Amygdala (tissue), 56 donors: ENCODE results near the gene TBCD.

ENCODE experiments used
- DNase-seq, 56 donors: peaks; one replicate each; lab custom pipeline; 2025; lab: John Stamatoyannopoulos, UW

TBCD gene

DNA sequence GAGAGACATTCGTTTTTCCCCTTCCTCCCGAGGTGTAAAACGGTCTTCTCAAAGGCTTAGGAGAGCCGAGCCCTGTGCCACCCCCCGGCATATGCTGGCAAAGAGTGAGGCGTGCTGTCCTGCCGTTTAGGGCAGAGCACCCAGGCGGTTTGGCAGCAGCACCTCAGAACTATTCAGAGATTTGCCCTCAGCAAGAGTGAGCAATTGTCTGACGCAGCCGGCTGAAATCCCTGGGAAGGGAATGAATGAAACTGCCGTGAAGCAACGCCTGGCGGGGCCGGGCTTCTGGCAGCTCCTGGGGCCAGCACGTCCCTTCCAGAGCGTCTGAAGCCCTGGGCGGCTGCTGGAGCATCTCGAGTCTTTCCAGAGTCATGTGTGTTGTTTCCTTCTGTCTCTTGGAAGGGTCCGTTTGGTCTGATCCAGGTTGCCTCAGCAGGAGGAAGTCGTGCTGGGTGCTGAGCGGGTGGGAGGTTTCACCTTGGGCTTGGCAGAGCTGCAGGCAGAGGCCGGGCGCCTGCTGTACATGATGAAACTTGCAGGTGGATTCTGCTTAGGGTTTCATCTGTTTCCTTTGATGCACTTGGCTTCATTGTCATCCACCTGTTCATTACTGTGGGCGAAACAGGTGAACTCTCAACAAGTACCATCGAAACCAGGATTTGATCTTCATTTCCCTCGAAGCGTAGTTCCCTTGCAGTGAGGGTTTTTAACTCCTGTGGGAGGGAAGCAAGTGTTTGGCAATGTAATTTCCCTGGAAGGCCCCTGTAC lies 35.4 kb downstream of the TBCD start:
- peak in 28 of 56 donors; percentile 11 to 83 (median 44) for DNase-seq

DNA sequence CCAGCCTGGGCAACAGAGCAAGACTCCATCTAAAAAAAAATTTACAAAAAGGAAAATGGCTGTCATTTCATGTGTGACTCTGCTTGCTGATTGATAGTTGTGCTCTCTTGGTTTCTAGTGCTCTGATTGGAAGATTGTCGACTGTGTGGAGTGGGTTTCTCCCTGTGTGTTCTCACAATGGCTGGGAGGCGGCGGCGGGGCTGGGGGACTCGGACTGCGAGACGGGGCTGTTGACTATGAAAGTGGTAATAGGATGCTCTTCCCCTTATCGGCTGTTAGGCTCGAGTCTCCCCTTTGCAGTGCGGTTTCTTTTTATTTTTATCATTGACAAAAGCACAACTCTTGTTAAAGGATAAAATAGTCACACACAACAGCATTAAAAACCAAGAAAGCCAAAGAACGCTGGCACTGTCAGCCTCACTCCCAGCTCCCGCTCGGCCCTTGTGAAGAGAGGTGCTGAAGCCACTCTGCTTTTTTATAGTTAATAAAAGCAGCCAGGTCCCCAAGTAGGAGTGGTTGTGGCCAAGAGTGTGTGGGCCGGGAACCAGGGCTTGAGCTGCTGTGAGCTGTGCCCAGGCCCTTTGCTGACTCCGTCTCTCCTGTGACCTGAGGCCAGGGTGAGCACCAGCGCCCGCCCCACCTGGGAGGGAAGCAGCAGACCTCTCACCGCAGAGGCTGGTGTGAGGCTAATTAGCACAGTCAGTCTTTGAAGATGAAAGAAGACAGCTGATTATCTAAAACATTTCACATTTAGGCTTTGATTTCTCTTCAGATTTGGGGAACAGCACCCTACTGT lies 36.5 kb downstream of the TBCD start:
- peak in 1 of 56 donors; percentile 33 for DNase-seq

DNA sequence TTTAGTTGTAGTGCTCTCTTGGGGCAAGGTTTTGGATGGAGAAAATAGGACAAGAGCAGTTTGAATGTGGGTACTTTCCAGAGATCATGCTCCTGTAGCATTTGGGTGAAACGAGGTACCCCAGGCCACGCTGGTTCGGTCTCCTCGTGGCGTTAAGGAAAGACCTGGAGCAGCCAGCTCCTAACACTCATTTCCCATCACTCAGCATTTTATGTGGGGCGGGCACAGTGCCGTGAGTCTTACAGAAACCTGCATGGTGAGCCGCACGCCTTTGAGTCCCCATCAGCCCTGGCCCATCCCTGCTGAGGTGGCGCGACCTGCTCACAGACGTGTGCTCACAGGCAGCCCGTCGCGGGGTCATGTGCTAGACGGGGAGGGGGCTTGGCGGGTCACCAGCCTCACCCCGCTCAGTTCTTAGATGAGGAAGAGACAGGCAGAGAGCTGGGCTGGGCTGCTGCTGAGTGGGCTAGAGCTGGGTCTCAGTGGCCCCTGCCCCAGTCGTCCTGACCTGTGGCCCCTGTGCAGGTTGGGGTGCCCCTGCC lies 37.3 kb downstream of the TBCD start:
- DNase-seq, result no peak

DNA sequence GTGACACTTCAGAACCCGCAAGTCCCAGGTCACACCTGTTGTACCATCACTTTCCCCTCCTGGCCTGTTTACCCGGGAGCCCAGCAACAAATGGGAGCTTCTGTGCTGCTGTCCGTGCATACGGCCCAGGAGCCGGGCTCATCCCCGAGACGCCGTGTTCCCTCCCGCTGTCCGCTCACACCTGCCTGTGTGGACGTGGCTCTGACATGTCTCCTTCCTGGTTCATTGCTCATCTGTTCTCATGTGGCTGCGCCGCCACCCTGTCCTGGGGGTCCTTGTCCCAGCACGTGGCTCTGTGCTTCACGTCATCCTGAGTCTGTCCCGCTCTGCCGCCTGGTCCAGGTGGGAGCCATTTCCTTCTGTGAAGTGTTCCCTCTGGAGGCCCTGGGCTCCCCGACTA lies 37.9 kb downstream of the TBCD start:
- no peak for DNase-seq

DNA sequence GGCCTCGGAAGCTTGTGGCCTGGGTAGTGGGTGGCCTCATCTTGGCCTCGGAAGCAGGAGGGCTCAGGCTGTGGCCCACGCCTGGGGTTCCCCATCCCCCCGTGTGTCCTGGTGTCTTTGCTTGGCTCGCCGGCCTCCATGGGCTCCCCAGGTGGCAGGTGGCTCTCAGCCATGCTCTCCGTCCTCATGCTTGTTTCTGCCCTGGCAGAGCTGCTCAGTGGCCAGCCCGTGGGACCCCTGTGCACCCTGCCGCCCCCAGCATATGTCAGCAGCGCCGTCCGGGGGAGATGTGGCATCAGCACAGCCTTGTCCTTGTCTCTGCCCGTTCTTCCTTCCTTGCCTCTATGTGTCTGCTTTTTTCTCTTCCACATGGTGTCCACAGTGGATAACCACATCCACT lies 38.5 kb downstream of the TBCD start:
- no peak for DNase-seq

DNA sequence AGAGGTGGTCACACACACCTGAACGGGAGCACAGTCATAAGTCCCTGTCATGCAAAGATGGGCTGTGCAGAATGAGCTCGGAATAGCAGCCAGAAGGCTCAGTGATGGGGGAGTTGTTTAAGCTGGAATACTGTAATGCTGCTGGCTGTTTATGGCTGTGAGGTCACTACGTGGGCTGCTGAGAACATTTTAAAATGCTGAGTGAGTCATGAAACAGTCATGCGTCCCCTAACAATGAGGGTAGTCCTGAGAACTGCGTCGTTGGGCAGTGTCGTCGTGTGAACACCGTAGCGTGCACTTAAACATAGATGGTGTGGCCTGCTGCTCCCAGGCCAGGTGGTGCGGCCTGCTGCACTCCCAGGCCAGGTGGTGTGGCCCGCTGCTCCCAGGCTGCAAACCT lies 39.7 kb downstream of the TBCD start:
- DNase-seq, result peak in 9 of 56 donors; percentile 5 to 54 (median 14)

DNA sequence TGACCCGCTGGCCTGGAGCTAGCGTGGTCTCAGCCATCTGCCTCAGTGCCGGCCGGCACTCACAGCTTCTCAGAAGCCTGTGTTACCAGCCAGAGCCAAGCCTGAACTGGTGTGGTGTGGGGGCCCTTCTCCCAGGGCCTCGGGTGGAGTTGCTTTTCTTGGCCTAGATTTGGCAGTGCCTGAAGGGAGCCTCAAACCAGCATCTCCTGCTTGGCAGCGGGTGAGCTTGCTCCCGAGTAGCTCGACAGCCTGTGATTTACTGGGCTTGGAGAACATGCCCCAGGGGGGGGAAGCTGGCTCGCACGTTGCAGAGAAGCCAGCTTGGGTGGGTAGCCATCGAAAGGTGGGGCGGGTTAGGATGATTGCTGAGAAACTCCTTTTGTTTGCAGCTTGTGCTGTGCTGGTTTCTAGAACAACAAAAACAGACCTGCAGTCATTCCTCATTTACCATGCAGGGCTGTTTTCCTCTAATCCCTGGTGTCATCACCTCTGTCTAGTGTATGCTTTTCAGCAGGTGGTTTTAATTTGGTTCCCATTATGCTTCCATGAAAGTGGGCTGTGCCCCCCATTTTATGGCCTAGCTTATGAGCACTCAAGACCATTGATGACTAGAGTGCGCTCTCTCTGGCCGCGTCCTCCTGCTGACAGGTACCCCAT lies 42.2 kb downstream of the TBCD start:
- peak in 3 of 56 donors; percentile 19 to 36 (median 31) for DNase-seq

DNA sequence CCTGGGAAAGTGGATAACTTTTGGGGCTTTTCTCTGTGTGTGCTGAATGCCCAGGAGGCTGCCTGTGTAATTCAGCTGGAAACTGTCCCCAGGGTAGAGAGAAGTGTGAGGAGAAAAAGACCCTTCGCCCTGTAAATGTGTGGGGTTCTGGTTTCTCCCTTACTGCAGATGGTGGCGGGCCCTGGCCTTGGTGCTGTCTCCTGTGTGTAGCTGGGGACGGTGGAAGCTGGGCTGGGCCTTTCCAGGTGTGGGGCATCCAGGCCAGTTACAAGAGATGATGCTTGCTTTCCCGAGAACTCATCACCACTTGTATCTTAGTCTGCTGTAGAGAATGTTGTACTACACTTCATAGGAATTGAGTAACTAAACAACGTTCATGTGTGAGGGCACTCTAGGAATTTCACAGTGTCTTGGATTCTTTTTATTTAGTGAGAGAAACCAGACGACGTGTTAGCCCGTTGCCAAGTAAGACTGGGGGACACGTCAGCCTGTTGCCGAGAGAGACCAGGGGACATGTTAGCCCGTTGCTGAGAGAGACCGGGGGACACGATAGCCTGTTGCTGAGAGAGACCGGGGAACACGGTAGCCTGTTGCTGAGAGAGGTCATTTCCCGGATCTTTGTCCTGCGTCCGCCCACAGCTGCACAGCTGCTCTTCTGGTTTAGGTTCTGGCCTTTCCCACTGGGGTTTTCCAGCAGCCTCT lies 43.1 kb downstream of the TBCD start:
- DNase-seq, result no peak

DNA sequence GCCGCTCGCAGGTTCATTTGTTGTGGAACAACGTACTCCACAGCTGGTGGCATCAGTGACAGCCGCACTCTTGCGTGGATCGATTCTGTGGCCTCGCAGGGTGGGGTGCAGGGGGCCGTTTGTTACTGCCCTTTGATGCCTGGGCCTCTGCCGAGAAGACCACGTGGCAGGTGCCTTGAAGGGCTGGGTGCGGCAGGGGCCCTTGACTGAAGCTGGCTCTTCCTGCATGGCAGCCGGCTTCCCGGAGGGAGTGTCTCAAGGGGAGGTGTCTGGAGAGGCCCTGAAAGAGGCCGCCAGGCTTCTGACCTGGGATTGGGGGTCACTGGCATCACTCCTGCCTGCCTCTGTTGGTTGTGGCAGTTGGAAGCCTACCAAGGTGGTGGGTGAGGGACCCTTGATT lies 43.8 kb downstream of the TBCD start:
- DNase-seq, result no peak

DNA sequence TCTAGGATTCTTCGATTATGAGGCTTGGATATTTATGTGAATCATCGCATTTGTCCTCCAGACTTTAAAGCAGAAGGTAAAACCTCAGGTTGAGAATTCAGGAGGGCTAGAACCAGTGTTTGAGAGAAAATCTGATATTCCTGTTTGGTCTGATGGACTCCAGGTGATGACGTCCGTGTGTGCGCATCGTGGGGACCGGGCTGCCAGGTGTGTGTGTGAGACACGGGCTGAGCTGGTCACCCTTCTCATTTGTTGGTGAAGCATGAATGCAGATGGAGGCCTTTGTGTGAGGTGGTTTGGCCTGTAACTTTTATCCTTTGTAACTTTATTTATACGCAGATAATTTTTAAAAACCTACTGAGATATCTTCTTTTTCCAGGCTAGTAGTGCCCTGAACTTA lies 45.2 kb downstream of the TBCD start:
- DNase-seq, result no peak

DNA sequence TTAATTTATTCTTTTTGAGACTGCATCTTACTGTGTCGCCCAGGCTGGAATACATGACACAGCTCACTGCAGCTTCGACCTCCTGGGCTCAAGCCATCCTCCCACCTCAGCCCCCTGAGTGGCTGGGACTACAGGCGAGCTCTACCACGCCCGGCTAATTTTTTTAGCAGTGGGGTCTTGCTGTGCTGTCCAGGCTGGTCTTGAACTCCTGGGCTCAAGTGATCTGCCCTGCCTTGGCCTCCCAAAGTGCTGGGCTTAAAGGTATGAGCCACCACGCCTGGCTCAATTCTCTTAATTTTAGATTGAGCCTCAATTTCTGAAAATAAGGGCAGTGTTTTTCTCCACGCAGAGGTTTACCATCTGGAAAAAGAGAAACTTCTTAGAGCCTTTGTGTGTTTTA lies 46.9 kb downstream of the TBCD start:
- no peak for DNase-seq

DNA sequence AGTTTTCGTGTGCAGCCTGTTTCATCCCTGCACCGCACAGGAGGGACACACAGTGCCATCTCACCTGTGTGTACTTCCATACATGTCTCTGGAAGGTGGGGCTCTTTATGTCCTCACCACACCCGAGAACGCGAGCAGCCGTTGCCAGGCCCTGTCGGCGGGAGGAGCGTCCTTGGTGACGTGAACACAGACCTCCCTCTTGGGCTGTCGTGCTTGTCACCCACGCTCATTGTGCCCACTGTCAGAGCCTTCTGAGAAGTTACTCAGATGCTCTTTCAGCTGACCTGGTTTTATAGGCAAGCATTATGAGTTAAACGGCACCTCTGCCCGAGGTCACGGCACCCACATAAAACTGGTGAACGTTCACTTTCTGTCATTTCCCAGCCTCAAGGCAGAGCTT lies 47.7 kb downstream of the TBCD start:
- no peak for DNase-seq

DNA sequence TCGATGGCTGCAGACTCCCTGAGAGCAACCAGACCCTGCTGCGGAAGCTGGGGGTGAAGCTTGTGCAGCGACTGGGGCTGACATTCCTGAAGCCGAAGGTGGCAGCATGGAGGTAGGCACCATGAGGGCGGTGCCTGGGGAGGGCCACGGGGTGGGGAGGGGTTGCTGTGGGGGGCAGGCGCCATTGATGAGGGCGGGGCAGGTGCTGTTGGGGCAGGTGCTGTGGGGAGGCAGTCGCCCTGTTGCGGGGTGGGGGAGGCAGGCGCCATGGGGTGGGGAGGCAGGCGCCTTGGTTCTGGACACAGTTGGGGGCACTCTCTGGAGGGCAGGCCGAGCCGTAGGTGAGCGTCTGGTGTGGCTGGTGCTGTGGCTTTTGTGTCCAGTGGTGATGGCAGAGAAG lies 49.0 kb downstream of the TBCD start:
- DNase-seq, result no peak

DNA sequence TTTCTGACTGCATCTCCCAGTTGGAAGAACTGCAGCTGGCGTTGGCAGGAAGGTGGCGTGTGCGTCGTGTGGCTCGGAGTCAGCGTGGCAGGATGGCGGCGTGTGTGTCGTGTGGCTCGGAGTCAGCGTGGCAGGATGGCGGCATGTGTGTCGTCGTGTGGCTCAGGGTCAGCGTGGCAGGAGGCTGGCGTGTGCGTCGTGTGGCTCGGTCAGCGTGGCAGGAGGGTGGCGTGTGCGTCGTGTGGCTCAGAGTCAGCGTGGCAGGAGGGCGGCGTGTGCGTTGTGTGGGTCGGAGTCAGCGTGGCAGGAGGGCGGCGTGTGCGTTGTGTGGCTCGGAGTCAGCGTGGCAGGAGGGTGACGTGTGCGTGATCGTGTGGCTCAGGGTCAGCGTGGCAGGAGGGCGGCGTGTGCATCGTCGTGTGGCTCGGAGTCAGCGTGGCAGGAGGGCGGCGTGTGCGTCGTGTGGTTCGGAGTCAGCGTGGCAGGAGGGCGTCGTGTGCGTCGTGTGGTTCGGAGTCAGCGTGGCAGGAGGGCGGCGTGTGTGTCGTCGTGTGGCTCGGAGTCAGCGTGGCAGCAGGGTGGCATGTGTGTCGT lies 49.6 kb downstream of the TBCD start:
- DNase-seq, result no peak

DNA sequence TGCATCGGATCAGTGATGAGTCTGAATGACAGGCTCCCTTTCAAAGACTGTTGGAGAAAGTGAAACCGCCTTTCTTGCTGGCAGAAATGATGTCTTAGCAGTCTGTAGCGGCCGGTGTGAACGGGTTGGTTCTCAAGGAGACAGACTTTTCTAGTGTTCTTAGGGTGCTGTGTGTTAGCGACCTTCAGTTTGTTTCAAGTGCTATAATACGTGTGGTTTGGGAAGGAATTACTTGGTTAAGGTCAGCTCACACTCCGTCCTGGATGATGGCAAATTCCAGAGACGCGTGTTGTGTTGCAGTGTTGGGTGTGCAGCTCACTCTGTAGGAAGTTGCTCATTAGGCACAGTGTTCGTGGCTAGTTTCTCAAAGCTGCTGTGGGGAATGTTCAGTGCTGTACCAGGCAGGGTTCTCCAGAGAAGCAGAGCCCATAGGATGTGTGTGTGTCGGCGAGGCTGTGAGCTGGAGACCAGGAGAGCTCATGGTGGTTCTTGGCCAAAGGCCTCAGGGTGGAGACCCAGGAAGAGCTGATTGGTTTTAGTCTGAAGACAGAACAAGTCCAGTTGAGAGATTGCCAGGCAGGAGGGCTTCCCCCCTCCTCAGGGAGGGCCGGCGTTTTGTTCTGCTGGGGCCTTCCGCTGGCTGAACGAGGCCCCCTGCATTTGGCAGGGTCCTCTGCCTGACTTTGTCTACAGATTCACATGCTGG lies 50.4 kb downstream of the TBCD start:
- no peak for DNase-seq

DNA sequence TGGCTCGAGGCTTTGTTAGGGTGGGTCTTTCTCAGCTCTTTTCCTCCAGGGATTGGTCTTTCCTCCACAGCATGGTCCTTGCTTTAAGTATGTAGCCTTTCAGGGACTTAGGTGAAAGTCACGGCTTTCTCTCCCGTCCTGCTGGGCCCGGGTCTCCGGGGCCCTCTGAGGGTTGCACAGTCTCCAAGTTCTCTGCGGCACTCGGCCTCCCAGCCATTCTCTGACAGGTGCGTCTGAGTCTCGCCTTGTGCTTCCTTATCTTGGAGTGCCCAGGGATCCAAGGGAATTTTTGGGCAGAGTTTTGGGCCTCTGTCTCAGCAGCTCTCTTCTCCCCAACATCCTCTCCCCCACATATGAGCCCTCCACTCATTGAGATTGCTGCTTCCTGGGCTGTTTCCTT lies 51.3 kb downstream of the TBCD start:
- no peak for DNase-seq

DNA sequence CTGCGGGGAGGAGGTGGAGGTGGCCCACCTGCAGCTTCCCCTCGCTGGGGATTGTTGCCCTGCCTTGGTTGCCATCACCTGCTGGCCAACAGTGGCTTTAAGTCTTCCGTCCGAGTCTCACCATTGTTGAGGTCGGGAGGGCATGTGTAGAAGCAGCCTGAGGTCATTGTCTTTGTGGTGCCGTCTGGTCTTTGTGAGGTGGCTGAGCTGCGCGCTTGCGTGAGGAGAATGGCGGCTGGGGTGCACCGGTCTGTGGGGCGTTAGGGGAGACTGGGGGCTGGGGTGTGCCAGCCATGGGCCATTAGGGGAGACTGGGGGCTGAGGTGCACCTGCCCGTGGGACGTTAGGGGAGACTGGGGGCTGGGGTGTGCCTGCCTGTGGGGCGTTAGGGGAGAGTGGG lies 51.7 kb downstream of the TBCD start:
- no peak for DNase-seq

DNA sequence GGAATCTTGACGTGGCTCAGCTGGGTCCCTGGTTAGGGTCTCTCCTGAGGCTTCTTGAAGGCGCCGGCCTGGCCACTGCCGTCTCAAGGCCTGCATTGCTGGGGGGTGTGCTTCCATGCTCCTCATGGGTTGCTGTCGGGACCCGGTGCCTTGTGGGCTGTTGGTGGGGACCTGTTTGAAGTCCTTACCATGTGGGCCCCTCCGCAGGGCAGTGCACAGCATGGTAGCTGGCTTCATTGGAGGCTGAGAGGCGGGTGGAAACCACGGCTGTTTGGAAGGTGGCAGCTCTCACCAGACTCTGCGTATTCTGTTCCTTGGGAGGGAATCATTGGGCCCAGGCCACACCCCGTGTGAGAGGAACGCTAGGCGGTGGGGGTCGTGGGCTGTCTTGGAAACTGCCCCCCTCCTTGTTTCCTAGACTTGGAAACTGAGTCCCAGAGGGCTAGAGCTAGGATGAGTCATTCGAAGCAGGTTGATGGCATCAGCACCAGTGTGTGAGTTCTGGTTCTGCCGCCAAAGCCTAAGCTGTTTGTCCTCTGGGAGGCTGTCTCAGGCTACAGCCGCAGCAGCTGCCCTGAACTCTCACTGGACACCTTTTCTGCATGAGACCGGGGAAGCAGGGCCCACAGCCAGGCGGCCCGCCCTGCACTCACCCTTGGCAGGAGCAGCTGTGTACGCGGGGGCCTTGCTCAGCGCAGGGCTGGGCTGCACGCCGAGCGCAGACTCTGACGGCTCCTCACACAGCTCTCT lies 52.8 kb downstream of the TBCD start:
- DNase-seq, result peak in 15 of 56 donors; percentile 4 to 56 (median 20)

DNA sequence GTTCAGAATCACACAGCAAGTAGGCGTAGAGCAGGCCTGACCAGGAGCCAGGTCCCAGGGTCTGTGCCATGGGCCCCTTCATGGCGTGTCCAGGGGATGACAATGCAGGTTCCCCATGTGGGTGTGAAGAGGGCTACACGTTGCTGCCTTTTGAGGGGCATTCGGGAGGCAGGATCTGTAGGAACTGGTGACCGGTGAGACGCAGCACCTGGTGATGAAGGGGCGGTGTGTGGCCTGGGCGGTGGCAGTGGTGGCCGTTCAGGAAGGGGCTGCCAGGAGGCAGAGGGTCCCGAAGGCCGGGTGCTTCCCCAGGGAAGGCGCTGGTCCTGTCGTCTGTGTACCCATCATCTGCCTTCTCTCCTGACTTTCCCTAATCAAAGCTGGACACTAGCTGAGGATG lies 53.4 kb downstream of the TBCD start:
- DNase-seq, result no peak
